Neural cell (in vitro differentiated cells): Measurements from ENCODE around the gene HS2ST1. TPM values are rescaled to one million over a fixed set of nuclear protein-coding genes. Genes with fewer than 3 reads are reported as not detected.

Experiments used
- H2AFZ ChIP-seq: fragments of 200-600, 300-800 bp; sonication (generic), shearing (Covaris generic); 2 replicates; pipeline ENCODE4 v1.6.0; 2014; ENCODE audit warnings: low read depth, mild to moderate bottlenecking, antibody characterized with exemption, low read length, moderate library complexity
- H3F3A ChIP-seq: fragments of 200-600 bp; shearing (Covaris generic); 2 replicates; pipeline ENCODE4 v1.6.1; 2016; ENCODE audit warnings: mild to moderate bottlenecking, moderate library complexity, mixed read lengths, antibody characterized with exemption, low read length; ENCODE audit not compliant: insufficient read depth, poor library complexity, severe bottlenecking
- H3K27ac ChIP-seq: fragments of 200-600, 300-800 bp; sonication (generic), shearing (Covaris generic); 2 replicates; pipeline ENCODE4 v1.5.1; 2014; ENCODE audit warnings: mild to moderate bottlenecking, low read length, moderate library complexity
- H3K27me3 ChIP-seq: fragments of 300-800, 200-600 bp; sonication (generic), shearing (Covaris generic); 2 replicates; pipeline ENCODE4 v1.6.0; 2014; ENCODE audit warnings: mild to moderate bottlenecking, low read depth, low read length, moderate library complexity; ENCODE audit not compliant: insufficient read depth
- H3K36me3 ChIP-seq: fragments of 300-800, 200-600 bp; sonication (generic), shearing (Covaris generic); 2 replicates; pipeline ENCODE4 v1.5.1; 2014; ENCODE audit warnings: mild to moderate bottlenecking, antibody characterized with exemption, low read length, moderate library complexity; ENCODE audit not compliant: insufficient read depth
- H3K4me2 ChIP-seq: fragments of 300-800, 200-600 bp; sonication (generic), shearing (Covaris generic); 2 replicates; pipeline ENCODE4 v1.6.0; 2014; ENCODE audit warnings: mild to moderate bottlenecking, low read length
- H3K4me3 ChIP-seq: fragments of 300-800, 200-600 bp; sonication (generic), shearing (Covaris generic); 2 replicates; pipeline ENCODE4 v1.5.1; 2014; ENCODE audit warnings: mild to moderate bottlenecking, low read length, moderate library complexity
- H3K79me2 ChIP-seq: fragments of 200-600 bp; shearing (Covaris generic); replicated peaks from 2 replicates; pipeline ENCODE4 v1.6.0; 2014; ENCODE audit warnings: mild to moderate bottlenecking, low read length, moderate library complexity; ENCODE audit not compliant: insufficient read depth
- H3K9ac ChIP-seq: fragments of 300-800, 200-600 bp; sonication (generic), shearing (Covaris generic); 2 replicates; pipeline ENCODE4 v1.6.1; 2016; ENCODE audit warnings: mild to moderate bottlenecking, low read length, mixed read lengths
- H3K9me2 ChIP-seq: fragments of 200-600 bp; shearing (Covaris generic); 2 replicates; pipeline ENCODE4 v1.6.1; 2016; ENCODE audit warnings: mild to moderate bottlenecking, low read length, mixed read lengths; ENCODE audit not compliant: insufficient read depth
- H3K9me3 ChIP-seq: fragments of 200-600, 300-800 bp; sonication (generic), shearing (Covaris generic); 2 replicates; pipeline ENCODE4 v1.6.1; 2016; ENCODE audit warnings: mild to moderate bottlenecking, mixed run types, low read length, moderate library complexity, mixed read lengths
- H4K20me1 ChIP-seq: fragments of 200-600 bp; shearing (Covaris generic); 2 replicates; pipeline ENCODE4 v1.6.1; 2016; ENCODE audit warnings: mild to moderate bottlenecking, mixed run types; ENCODE audit not compliant: insufficient read depth
- CTCF ChIP-seq: fragments of 450-650 bp; IDR thresholded peaks from 2 replicates; pipeline ENCODE4 v1.5.1; 2014; ENCODE audit warnings: antibody characterized with exemption, mild to moderate bottlenecking, moderate library complexity; ENCODE audit not compliant: poor library complexity, severe bottlenecking
- EP300 ChIP-seq: fragments of 450-650 bp; conservative IDR thresholded peaks from 2 replicates; pipeline ENCODE4 v1.6.1; 2014; ENCODE audit warnings: antibody characterized with exemption, mild to moderate bottlenecking, moderate library complexity; ENCODE audit not compliant: poor library complexity, severe bottlenecking
- EZH2 ChIP-seq: fragments of 200-600, 300-800 bp; shearing (Covaris generic), sonication (generic); IDR thresholded peaks from 2 replicates; pipeline ENCODE4 v1.6.1; 2014; ENCODE audit warnings: antibody characterized with exemption, low read length, borderline replicate concordance, mild to moderate bottlenecking; ENCODE audit not compliant: insufficient read depth, poor library complexity, severe bottlenecking
- MXI1 ChIP-seq: fragments of 450-650 bp; conservative IDR thresholded peaks from 2 replicates; pipeline ENCODE4 v1.6.1; 2014; ENCODE audit warnings: antibody characterized with exemption, mild to moderate bottlenecking; ENCODE audit not compliant: poor library complexity, severe bottlenecking
- POLR2AphosphoS5 ChIP-seq: IDR thresholded peaks from 2 replicates; pipeline ENCODE4 v1.6.1; 2012
- RAD21 ChIP-seq: fragments of 450-650 bp; conservative IDR thresholded peaks from 2 replicates; pipeline ENCODE4 v1.6.1; 2014; ENCODE audit warnings: antibody characterized with exemption, mild to moderate bottlenecking, moderate library complexity
- REST ChIP-seq: IDR thresholded peaks from 2 replicates; pipeline ENCODE4 v1.6.1; 2012; ENCODE audit warnings: borderline replicate concordance
- SMC3 ChIP-seq: fragments of 450-650 bp; conservative IDR thresholded peaks from 2 replicates; pipeline ENCODE4 v1.6.1; 2014; ENCODE audit warnings: antibody characterized with exemption, mild to moderate bottlenecking, moderate library complexity; ENCODE audit not compliant: poor library complexity
- TAF1 ChIP-seq: IDR thresholded peaks from 2 replicates; pipeline ENCODE4 v1.6.1; 2012; ENCODE audit warnings: low read depth
- polyA plus RNA-seq: library from polyadenylated mRNA; depleted of rRNA; stranded (reverse); fragments of >200 nt; gene quantifications from 2 replicates; pipeline ENCODE4 v1.2.3, GENCODE V29; 2014

The HS2ST1 gene
- polyA plus RNA-seq, 1 donor from 2014 or later: 24.7 TPM

- Histone ChIP-seq H2AFZ (no peak overlapping the region), H3K9me2 (no peaks in the 10 kb centered on the region), H3K4me2 (no peak overlapping the region), H3K4me3 (no peak overlapping the region), H3K9ac (no peak overlapping the region), H3K9me3 (no peaks in the 10 kb centered on the region), H4K20me1 (no peaks in the 10 kb centered on the region), H3K27ac (no peak overlapping the region), H3K79me2 (no peaks in the 10 kb centered on the region), H3F3A (no peaks in the 10 kb centered on the region), H3K27me3 (no peaks in the 10 kb centered on the region), H3K36me3 (no peaks in the 10 kb centered on the region)
- TF ChIP-seq EP300 (no peak), POLR2AphosphoS5 (no peak), CTCF (no peak), SMC3 (no peak), TAF1 (no peak), EZH2 (no peak), MXI1 (no peak), RAD21 (no peak), REST (no peak)
These were observed 230.0 kb downstream of the HS2ST1 start for GRCh38 chr1:87144316-87144895.

- TF ChIP-seq POLR2AphosphoS5: no peak
- no peak for TF ChIP-seq SMC3
- TF ChIP-seq RAD21: no peak
- no peak for TF ChIP-seq TAF1
- no peak for TF ChIP-seq EP300
- no peak for TF ChIP-seq EZH2
- TF ChIP-seq CTCF: no peak
- no peak for TF ChIP-seq REST
- no peak for TF ChIP-seq MXI1
- no peak overlapping the region for H3K4me2 ChIP-seq
These were observed 230.5 kb downstream of the HS2ST1 start for GRCh38 chr1:87144981-87145380.

More at GRCh38 chr1:87144981-87145380, 230.5 kb downstream of the HS2ST1 start:
- no peaks in the 10 kb centered on the region for H3F3A ChIP-seq
- no peaks in the 10 kb centered on the region for H3K36me3 ChIP-seq
- H2AFZ ChIP-seq: no peak overlapping the region
- no peaks in the 10 kb centered on the region for H3K9me3 ChIP-seq
- H3K9me2 ChIP-seq: no peaks in the 10 kb centered on the region
- no peak overlapping the region for H3K27ac ChIP-seq
- no peak overlapping the region for H3K4me3 ChIP-seq
- no peak overlapping the region for H3K9ac ChIP-seq
- no peaks in the 10 kb centered on the region for H4K20me1 ChIP-seq
- no peaks in the 10 kb centered on the region for H3K79me2 ChIP-seq
- H3K27me3 ChIP-seq: no peaks in the 10 kb centered on the region
